ENCODE results near the gene MYLK3.
"Not testable (repeated sequence)": the region's sequence is repeated elsewhere in the genome, so short reads cannot be mapped to it uniquely, and the experiment has no call there.

MYLK3 gene
- long read RNA-seq, donor 1 = 0 reads
- long read RNA-seq, donor 2 = 0 reads
- long read RNA-seq, donor 3 = 0 reads
- long read RNA-seq, donor 4 = 0 reads
- long read RNA-seq, donor 5 = 0 reads
- long read RNA-seq, donor 6 = 0 reads
- long read RNA-seq, donor 7 = 0 reads
- long read RNA-seq, donor 8 = 0 reads

- DNase-seq = no peak
These were observed at the start of gene MYLK3 for GRCh38 chr16:46747777-46748651. Gene MYLK3 (minus strand): TSS chr16:46748344. CDS start chr16:46748193, 151 bp downstream.

- DNase-seq = no peak
These were observed 49.4 kb upstream of the MYLK3 start for GRCh38 chr16:46797501-46797900.

- DNase-seq = no peak
These were observed 48.7 kb upstream of the MYLK3 start for GRCh38 chr16:46796764-46797269.

GRCh38 chr16:46793841-46794240 is 45.7 kb upstream of the MYLK3 start:
- no peak for DNase-seq

- no peak for DNase-seq
These were observed 42.6 kb upstream of the MYLK3 start for GRCh38 chr16:46790599-46791270.

GRCh38 chr16:46789499-46790414 is 41.6 kb upstream of the MYLK3 start:
- peak; percentile 83 for DNase-seq

GRCh38 chr16:46788891-46789474 is 40.8 kb upstream of the MYLK3 start:
- no peak for DNase-seq

GRCh38 chr16:46787909-46788308 is 39.8 kb upstream of the MYLK3 start:
- DNase-seq = no peak

GRCh38 chr16:46785076-46785845 is 37.1 kb upstream of the MYLK3 start:
- no peak for DNase-seq

GRCh38 chr16:46784569-46784968 is 36.4 kb upstream of the MYLK3 start:
- not testable (repeated sequence) for DNase-seq

GRCh38 chr16:46783800-46784199 is 35.7 kb upstream of the MYLK3 start:
- no peak for DNase-seq

- DNase-seq = no peak
These were observed 34.2 kb upstream of the MYLK3 start for GRCh38 chr16:46782320-46782719.

GRCh38 chr16:46777804-46778203 is 29.7 kb upstream of the MYLK3 start:
- no peak for DNase-seq

- no peak for DNase-seq
These were observed 27.1 kb upstream of the MYLK3 start for GRCh38 chr16:46775214-46775613.

GRCh38 chr16:46774743-46775177 is 26.6 kb upstream of the MYLK3 start:
- no peak for DNase-seq

GRCh38 chr16:46772463-46772862 is 24.3 kb upstream of the MYLK3 start:
- no peak for DNase-seq

- no peak for DNase-seq
These were observed 20.7 kb upstream of the MYLK3 start for GRCh38 chr16:46768809-46769208.

- no peak for DNase-seq
These were observed 16.9 kb upstream of the MYLK3 start for GRCh38 chr16:46765050-46765449.

- DNase-seq = no peak
These were observed 15.0 kb upstream of the MYLK3 start for GRCh38 chr16:46763147-46763546.

- no peak for DNase-seq
These were observed 14.4 kb upstream of the MYLK3 start for GRCh38 chr16:46762583-46762982.

- no peak for DNase-seq
These were observed 11.2 kb upstream of the MYLK3 start for GRCh38 chr16:46759309-46759708.

All from right kidney (tissue), 9 donors.